NCI-H2081 treated with DMSO at 0.1 percent for 48 hours (cell line): ENCODE data around the gene NEMP2.

Experiments
- DNase-seq: peaks from one replicate; lab custom pipeline; 2025; lab: John Stamatoyannopoulos, UW

The NEMP2 gene, protein sequence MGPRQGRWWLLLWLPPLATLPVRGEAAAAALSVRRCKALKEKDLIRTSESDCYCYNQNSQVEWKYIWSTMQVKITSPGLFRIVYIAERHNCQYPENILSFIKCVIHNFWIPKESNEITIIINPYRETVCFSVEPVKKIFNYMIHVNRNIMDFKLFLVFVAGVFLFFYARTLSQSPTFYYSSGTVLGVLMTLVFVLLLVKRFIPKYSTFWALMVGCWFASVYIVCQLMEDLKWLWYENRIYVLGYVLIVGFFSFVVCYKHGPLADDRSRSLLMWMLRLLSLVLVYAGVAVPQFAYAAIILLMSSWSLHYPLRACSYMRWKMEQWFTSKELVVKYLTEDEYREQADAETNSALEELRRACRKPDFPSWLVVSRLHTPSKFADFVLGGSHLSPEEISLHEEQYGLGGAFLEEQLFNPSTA

DNA sequence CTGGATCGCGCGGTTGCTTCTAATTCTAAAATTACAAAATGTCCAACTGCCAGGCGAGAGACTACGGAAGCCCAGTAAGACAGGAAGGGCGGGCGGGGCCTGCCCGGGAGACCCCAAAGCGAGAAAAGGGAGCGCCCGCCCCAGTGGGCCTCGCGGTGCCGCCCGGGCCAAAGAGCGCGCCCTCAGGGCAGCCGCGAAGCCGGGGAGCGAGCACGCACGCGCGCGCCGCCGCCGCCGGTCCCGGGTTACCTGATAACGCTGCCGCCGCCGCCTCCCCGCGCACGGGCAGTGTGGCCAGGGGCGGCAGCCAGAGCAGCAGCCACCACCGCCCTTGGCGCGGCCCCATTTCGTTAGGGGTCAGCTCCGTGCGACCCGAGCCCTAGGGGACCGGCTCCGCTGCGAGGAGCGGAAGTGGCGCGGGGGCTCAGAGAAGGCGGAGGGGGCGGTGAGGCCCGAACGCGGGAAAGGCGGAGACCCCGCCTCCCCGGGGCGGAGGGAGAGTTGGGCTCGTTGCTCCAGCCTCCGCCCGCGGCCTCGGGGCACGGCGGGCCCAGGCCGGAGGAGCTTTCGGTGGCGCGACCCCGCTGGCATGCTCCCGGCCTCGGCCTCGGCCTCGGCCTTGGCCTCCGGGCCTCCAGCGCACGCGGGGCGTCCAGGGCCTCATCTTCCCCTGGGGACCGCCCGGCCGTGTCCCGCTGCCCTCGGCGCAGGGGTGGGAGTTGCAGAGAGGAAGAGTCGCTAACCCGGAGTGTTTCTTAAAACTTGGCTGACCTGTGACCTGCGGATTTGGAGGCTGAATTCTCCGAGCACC lies at the start of gene NEMP2:
NEMP2 (minus strand) TSS at position 413 of the 811 bp plus-strand sequence; CDS start at position 346, 67 bp downstream.
- DNase-seq: peak; percentile 42

DNA sequence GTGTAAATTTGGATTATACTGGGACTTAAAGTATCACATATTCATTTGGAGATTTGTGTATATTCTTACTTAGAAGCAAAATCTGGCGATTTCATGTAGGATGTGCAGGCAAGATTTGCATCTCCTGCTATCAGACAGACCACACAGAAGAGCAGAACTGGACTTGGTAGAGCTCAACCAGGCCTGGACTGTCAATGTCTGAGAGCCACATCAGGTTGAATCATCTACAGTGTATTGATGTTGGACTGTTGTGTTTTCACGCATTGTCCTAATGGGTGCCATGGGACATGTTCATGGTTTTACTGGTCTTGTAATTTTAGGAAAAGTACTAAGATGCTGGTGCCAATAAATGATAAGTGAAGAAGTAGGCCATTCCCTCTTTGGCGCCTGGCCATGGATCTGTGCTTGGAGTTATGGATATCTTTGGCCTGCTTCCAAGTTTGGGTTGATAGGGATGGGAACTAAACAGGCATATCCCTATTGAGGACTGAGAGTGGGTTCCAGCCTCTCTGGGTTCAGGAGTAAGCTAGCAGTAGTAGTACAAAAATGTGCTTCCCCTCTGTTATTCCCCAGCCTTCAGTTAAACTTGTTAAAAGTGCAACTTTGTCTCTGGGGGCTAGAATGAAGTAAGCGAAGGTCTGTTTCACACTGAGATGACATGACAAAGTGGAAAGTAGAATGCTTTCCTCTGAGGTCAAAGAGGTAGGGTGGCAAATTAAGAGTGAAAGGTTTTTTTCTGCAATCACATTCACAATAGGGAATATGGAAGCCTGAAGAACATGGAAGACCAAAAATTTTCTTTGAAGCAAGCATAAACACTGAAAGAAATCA lies 49.2 kb upstream of the NEMP2 start:
- no peak for DNase-seq

DNA sequence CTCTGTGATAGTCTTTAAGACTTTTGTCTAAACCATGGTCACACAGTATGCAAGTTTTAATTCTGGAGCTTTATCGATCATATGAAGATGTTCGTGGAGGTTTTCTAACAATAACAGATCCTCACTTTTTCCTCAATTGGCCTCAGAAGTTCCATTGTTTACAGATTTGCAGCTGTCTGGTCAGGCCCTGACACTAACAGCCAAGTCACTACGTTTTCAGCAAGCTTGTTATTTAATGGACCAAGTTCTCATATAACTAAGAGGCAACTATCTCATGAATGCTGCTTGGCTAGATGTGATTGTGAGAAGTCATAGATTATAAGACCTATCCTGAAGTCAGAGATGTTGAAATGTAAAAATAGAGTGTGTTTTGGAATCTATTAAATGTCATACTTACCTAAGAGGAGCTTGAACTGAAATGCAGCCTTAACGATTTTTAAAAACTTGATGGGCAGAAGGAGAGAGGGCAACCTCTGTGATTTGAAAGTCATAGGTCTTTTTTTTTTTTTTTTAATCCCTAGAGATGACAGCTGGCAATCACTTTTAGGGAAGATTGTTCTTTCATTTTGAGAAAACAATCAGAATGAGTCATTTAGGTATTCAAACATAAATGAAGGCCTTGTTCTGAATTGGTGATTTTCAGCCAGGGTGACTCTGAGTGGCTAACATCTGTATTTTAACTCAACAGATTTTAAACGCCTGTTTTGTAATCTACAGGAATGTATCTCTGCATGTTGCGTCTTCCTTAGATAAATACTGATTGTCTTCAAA lies 48.4 kb upstream of the NEMP2 start:
- DNase-seq: no peak

DNA sequence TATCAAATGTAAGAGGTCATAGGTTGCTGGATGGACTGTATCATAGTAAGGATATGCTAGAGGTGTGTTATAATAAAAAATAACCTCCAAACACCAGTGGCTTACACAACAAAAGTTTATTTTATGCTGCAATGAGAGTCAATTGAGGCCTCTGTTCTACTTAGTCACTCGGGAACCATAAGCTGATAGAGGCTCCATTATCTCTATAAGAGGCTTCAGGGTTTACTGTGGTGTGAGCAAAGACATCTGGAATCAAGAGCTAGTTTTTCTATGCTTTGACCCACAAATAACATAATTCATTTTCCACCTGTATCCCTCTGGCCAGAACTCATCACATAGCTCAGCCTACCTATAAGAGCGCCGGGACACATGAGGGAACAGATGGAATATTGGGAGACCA lies 47.5 kb upstream of the NEMP2 start:
- DNase-seq: no peak

DNA sequence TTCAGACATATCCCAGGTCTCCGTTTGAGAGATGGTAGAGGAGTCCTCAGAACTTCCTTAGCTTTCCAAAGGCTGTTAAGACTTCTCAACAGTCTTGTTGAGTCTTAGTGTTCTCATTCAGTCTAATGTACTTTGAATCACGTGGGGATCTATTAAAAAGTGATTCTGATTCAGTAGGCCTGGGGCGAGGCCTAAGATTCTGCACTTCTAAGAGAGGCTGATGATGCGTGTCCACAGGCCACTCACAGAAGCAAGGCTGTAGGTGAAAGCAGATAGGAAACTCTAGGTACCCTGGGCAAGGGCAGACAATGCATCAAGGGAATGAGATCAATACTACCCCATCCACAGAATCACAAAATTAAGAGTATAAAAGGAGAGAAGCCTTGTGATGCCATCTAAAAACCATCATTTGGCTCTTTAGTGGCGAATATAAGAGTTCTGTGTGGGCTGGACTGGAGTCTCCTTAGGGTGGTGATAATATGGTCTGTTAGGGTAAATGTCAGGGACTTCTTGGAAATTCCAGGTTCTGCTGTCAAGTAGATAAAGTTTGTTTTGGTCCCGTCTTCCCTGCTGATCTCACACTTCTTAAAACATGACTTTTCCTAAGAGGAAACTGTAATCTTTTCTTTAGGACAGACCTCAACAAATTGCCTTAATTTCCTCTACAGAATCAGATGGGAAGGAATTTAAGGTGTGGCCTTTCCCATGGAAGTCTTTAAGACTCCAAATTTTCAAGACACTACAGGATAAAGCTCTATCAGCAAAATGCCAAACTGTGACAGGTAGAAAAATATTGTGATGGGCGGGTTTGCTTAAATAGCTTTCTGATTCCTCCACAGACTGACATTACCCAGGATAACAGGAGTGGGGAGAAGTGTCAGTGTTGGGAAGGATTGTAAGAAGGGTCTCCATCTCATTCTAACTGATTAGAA lies 45.7 kb upstream of the NEMP2 start:
- DNase-seq: no peak

DNA sequence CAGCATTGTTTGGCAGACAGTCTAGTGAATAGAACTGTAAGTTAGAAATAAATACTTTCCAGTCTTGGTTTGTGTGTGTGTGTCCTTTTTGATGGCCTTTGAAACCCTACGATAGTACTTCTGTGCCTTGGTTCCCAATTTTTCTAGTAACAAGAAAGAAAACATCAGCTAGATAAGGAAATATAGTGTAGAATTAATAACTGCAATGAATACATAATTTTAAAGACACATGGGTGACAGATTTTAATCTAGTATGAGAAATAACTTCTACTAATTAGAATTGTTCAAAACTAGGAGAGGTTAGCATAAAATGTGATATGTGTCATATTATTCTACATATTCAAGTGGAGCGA lies 44.5 kb upstream of the NEMP2 start:
- no peak for DNase-seq

DNA sequence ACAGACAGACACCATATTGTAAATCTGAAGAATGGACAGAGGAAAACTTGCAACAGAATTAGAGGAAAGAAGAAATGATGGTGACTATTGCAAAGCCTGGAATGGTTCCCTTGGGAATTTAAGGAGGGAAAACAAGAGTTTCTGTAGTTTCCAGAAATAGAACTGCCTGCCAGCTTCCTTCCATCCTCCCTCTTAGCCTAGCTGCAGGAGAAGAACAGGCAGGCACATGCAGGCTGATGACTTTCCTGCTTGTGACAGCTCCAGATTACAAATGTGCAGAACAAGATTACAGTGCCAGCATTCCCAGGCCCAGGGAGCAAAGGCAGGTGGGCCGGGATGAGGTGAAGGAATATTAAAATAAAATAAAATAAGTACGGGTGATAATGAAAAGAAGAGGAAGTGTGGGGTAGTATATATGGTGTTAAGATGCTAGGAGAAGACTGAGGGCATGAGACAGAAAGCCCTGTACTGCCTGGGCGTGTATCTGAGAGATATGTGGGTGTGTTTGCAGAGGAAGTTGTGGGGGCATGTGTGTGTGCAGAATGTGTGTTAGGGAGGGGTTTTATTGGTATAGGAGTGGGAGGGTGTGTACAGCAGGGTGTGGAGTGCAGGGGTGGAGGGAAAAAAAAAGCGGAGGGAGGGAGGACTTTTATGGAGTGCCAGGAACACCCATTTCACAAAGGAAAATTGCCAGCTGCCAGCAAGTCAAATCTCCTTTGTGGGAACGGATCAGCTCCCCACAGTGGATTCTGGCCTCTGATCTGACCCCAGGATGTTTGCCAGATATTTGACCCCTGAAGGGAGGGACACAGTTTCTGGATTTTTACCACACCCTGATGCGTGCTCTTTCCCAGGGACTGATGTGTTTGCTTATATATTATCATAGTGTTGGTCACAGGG lies 43.9 kb upstream of the NEMP2 start:
- peak; percentile 34 for DNase-seq

DNA sequence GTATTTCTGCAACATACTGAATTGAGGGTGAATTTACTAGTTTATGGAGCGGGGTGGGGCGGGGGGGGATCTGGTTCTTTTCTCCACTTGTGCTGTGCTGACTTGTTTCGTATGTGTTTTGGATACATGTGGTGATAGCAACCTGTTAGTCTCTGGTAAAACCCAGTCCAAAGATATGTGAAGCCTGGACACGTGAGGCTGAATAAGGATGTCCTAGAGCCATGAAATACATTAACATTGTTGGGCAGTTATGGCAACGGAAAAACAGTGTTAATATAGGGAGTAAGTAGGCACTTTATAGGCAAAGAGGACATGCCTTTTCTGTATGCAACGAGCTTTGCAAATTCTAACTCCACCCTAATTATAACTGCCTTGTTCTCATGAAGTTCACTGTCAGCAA lies 42.1 kb upstream of the NEMP2 start:
- no peak for DNase-seq

DNA sequence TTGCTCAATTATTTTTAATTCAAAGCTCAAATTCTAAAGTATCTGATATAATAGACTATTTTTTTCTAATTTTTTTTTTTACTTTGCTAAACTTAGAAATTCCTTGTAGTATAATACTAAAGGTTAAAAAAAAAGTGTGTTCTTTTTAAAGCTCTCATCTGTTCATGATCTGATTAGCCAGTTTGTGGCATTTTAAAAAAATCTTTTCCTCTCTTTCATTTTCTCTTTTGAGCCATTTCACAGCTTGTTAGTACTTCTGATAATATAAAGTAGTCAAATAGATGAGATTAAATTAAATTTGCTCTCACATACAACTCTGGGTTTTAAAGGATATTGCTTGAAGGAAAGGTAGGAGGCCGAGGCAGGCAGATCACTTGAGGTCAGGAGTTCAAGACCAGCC lies 40.7 kb upstream of the NEMP2 start:
- no peak for DNase-seq

DNA sequence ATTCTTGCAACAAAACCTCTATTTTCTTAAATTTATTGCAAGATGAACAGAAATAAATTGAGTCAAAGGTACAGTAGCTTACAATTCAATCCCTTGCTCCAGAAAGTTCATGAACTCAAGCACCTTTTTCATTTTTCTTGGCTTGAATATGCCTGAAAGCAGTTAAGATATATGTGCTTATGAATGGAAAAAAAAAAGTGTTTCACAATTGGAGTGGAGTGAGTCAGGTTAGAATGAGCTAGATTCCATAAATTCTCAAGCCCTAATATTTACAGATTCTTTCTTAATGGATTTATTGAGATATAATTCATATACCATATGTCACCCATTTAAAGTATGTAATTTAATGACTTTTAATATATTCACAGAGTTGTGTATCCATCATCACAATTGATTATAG lies 39.6 kb upstream of the NEMP2 start:
- no peak for DNase-seq

DNA sequence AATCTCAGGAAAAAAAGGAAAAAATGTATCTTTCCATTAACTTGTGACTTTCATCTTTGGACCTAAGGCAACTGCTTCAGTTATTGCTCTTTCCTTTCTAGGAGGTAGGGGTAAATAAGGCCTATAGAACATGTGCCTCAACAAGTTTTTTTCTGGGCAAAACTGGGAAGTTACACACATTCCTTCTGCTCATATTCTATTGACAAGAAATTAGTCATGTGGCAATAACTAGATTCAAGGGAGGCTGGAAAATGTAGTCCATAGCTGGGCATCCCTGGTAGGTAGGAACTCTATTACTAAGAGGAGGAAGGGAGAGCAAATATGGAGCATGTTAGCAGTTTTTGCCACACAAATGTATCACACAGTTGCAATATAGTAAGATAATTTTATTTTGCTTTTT lies 37.7 kb upstream of the NEMP2 start:
- no peak for DNase-seq

DNA sequence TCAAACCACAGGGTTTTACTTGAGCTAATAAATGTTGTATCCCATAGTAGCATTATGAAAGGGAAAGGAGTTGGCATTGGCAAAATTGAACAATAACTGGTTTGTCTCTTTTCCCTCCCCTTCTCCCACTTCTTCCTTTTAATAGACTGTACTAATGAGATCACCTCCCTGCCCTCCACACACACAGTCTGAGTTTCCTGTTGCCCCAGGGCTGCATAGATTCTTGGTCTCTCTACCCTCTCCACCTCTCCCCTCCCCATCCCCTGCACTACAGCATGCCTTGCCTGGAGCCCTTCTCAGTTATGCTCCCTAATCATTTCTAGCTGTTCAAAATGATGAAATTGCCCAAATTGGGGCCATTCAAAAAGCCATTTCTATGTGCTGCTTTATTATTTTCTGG lies 37.2 kb upstream of the NEMP2 start:
- no peak for DNase-seq

DNA sequence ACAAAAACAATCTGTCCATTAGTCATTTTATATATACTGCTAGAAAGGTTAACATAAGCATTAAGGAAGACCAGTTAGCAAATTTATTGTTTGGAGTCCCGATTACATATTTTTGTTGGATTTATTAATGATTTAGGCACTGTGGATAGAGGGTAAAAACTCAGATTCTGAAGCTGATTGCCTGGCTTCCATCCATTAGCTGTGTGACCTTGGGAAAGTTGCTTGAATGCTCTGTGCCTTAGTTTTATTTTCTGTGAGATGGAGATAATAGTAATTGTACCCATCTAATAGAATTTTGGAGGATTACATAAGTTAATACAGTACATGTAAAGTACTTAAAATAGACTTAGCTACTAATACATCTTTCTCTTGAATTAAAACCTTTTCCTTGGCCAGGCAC lies 36.3 kb upstream of the NEMP2 start:
- DNase-seq: no peak

DNA sequence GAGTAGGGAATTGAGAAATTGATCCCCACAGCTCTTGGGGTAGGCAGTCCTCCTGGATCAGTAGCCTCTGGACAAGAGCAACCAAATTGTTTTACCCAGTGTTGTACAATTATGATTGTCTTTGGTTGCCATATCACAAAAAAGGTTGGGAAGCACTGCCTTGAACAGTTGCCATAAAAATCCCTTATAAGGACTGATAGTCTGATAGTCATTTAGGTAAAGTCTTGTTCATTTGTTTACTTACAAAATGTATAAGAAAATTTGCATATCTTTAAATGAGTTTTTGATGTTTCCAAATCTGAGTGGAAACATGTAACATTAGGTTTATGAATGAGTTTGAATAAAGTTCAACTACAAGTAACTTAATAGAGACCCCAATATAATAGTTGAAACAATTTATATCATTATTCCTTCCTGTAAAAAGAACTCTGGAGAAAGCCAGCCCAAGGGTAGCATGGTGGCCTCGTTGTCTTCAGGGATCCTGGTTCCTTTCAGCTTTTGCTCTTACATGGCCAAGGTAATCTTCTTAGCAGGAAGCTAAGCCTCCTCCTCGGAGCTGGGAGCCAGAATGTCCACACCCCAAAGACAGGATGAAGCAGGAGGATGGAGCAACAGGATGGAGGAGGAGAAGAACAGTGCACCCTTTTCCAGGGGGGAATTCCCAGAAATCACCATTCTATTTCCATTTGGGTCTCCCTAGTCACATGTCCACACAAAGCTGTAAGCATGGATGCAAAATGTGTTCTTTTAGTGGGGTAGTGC lies 35.7 kb upstream of the NEMP2 start:
- DNase-seq: no peak

DNA sequence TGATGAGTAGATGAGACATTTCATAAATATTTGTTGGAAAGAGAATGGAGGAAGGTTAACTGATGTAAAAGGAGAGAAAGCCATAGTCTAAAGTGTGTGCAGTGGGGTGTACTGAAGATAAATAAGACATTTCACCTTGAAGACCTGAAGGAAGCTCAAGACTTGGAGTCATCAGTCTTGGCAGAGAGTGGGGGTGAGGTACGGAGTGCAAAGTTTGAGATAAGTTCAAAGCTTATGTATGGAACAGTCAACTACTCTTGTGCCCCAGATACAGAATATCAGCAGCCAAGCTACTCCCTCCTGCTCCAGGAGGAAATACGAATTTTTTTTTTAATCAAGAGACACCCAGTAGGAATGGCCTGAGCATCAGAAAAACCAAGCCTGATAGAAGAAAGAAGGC lies 30.3 kb upstream of the NEMP2 start:
- no peak for DNase-seq

DNA sequence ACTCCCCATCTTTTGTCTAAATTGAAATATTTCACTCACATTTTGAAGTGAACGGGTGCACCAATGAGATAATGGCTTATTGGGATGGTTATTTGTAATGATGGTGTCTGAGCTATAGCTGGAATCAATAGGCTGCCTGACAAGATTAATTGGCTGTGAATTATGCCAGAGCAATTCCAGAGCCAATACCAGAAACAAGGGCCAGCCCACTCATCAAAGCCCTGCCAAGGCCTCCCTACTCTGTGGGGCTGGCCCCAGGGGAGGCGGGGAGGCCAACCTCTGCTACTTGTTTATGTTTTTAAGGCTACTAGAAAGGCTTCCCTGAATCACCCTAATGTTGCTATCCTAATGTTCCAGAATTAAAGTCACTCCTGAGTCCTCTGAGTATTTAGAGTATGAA lies 29.1 kb upstream of the NEMP2 start:
- no peak for DNase-seq

DNA sequence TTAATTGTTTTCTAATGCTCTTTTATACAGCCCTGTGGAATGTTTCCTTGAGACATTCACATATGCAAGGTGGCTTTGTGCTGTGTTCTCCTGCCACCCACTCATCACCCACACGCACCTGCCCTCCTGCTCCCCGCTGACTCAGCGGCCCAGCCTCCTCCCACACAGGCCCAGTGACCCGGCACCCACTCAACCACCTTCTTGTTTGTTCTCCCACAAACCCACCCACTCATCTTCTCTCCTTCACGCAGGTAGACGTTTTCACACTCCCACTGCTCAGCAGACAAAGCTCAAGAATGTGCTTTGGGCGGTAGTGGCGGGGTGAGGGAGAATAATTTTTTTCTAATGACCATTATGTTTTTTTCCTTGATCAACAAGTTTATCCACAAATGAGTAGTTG lies 28.6 kb upstream of the NEMP2 start:
- DNase-seq: no peak

DNA sequence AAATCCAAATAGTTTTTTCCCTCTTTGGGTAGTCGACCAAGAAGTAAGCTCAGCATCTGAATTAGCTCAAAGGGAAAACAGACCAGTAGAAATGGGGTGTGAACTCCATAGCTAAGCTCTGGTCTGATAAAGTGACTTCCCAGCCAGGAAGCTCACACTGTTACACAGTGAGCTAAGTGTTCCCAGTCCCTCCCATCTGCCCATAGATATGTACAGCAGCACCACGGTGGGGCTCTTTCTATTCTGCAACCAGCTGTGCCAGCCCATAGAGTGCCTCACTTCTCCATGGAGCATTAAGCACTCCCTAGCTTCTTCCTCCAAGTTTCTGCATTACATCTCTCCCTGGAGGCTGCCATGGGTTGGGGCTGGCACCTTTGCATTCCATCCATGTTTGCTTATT lies 27.6 kb upstream of the NEMP2 start:
- no peak for DNase-seq

DNA sequence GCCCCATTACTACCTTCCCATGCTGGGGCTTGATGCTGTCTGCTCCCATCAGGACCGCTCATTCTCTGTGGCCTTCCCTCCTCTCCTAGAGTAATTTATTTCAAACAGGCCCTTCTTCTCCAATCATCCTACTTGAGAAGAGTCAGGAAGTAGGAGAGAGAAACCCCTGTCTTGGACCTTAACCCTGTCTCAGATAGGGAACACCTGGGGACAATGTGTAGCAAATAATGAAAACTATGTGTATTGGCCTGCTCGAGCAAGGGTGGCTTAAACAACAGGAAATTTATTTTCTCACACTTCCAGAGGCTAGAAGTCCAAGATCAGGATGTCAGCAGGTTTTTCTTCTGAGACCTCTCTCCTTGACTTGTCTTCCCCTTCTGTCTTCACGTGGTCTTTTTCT lies 26.6 kb upstream of the NEMP2 start:
- DNase-seq: no peak
